ENCODE data around the gene RXRB. TPM values are rescaled to one million over a fixed set of nuclear protein-coding genes. Genes with fewer than 3 reads are reported as not detected.

The RXRB gene
- total and polyA plus RNA-seq, 2 of the 13 experiments (the other 11 are each of a cell fraction or from before 2014, with no cell fraction given): 26.7 to 55.7 TPM

- TF ChIP-seq TGIF2 (CRISPR knock-in tag; IDR thresholded peaks at IDR 0.05) (0 out of 2 replicates have a peak, but pooled peaks have one; percentile 65), NCOA5 (CRISPR knock-in tag; IDR thresholded peaks at IDR 0.05) (0 out of 2 replicates have a peak, but pooled peaks have one; percentile 48), ZNF800 (CRISPR knock-in tag; IDR thresholded peaks at IDR 0.05) (0 out of 2 replicates have a peak, but pooled peaks have one; percentile 57), ZNF557 (CRISPR knock-in tag; IDR thresholded peaks at IDR 0.05) (peak; percentile 60; the same call in 1 of the 2 replicates), YEATS4 (CRISPR knock-in tag; IDR thresholded peaks at IDR 0.05; ENCODE audit: borderline replicate concordance) (peak; percentile 80), MXI1 (IDR thresholded peaks at IDR 0.05; ENCODE audit: borderline replicate concordance, low read depth, low read length) (peak; percentile 56; the same call in 1 of the 3 replicates), FOXK2 (IDR thresholded peaks at IDR 0.05) (no peak), IRF9 (CRISPR knock-in tag; IDR thresholded peaks at IDR 0.05; ENCODE audit: borderline replicate concordance) (0 out of 2 replicates have a peak, but pooled peaks have one; percentile 29), ZSCAN20 (CRISPR knock-in tag; IDR thresholded peaks at IDR 0.05; ENCODE audit: borderline replicate concordance) (no peak), ZEB1 (IDR thresholded peaks at IDR 0.05; ENCODE audit: insufficient replicate concordance, low read depth) (no peak), ZNF234 (CRISPR knock-in tag; conservative IDR thresholded peaks at IDR 0.05) (0 out of 2 replicates have a peak, but pooled peaks have one; percentile 45), PTBP1 (IDR thresholded peaks at IDR 0.05; ENCODE audit: low read depth, low read length, poor library complexity, severe bottlenecking) (peak; percentile 94), ZNF224 (CRISPR knock-in tag; IDR thresholded peaks at IDR 0.05) (no peak), ZFP1 (CRISPR knock-in tag; IDR thresholded peaks at IDR 0.05) (no peak), REXO4 (CRISPR knock-in tag; IDR thresholded peaks at IDR 0.05; ENCODE audit: borderline replicate concordance) (no peak), MZF1 (CRISPR knock-in tag; IDR thresholded peaks at IDR 0.05; ENCODE audit: borderline replicate concordance) (0 out of 2 replicates have a peak, but pooled peaks have one; percentile 22), ZNF431 (CRISPR knock-in tag; IDR thresholded peaks at IDR 0.05; ENCODE audit: borderline replicate concordance, low read depth) (no peak), RAD21 (CRISPR knock-in tag; IDR thresholded peaks at IDR 0.05) (no peak; the same call in 1 of the 2 replicates), ZXDC (CRISPR knock-in tag; IDR thresholded peaks at IDR 0.05) (0 out of 2 replicates have a peak, but pooled peaks have one; percentile 36), ZUFSP (CRISPR knock-in tag; IDR thresholded peaks at IDR 0.05; ENCODE audit: borderline replicate concordance) (no peak), PHB2 (IDR thresholded peaks at IDR 0.05; ENCODE audit: partially characterized antibody) (no peak), NCOR1 (IDR thresholded peaks at IDR 0.05; ENCODE audit: borderline replicate concordance, low read length) (no peak; the same call in 1 of the 2 replicates)
These were observed 4.1 kb upstream of the RXRB start, which contains the start of gene HSD17B8 (continued) for GRCh38 chr6:33204415-33205190.
